GM18511 (cell line): ENCODE measurements around the gene RGS7.
"Not testable (repeated sequence)": the region's sequence is repeated elsewhere in the genome, so short reads cannot be mapped to it uniquely, and the experiment has no call there.

Source experiments
- ATAC-seq: cut with Tn5 transposase; IDR thresholded peaks from one replicate; pipeline ENCODE4 v1.9.1; 2021; ENCODE audit warnings: mild to moderate bottlenecking, moderate library complexity; ENCODE audit not compliant: unreplicated experiment

Gene RGS7

DNA sequence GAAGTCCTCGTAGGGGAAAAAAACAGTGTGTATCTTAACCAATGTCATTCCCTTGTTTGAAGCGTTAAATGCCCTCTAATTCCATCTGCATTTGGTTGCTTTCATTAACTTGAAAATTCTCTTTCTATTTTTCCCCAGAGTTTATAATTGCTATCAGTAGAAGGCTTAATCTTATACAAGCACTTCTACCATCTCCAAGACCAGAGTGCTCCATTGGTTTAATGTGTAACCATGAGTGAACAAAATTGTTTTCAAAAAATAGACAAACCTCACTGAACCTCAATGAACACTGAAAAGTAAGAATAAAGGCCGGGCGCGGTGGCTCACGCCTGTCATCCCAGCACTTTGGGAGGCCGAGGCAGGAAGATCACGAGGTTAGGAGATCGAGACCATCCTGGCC is 141.3 kb downstream of the RGS7 start:
- no peak for ATAC-seq

DNA sequence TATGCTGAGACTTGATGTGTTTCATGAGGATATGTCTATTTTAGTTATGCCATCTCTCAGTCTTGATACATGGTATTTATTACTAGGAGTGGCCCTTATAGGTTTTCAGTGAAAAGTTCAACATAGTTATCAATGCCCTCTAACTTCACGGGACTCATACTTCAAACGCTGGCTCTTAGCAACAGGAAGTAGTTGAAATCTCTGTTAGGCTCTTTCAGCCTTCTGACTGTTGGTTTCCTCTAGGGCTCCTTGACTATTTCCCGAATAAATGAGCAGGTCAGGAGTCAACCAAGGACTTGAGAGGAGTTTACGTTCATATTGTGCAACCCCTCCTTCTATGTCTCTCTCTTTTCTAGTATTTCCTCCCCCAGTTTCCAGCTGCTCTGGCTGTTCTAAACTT is 141.8 kb downstream of the RGS7 start:
- no peak for ATAC-seq

DNA sequence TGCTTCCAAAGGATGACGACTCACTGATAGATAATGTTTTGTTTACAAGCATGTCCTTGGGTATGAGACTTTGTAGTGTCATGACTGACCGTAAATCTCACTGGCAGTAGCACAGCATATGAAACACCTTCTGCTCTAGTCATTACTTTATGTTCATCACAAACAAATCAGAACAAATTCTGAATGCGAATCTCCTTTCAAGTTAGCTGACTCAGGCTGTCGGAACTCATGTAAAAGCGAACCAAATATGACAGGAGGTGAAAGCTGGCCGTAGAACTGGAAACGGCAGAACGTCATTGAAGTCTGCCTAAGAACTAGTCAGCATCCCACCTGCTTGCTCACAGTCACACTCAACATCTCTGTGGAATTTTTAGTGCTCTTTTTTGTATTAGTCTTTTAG is 143.9 kb downstream of the RGS7 start:
- ATAC-seq: no peak

DNA sequence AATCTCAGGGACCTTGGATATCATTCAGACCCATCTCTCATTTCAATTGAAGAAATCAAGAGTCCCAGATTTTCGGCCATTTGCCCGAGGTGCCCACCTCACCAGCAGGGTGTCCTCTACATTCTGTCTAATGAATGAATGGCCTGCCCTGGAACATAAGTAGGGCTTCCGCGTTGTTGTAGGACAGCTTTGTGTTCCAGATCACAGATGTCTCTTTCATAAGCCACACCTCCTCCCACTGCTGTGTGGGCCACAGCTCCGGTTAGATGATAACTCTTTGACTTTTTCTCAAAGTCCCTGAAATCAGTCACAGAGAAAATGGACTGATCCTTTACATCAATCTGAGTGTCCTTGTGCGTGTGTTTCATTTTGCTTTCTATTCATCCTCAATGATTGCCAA is 144.4 kb downstream of the RGS7 start:
- no peak for ATAC-seq

DNA sequence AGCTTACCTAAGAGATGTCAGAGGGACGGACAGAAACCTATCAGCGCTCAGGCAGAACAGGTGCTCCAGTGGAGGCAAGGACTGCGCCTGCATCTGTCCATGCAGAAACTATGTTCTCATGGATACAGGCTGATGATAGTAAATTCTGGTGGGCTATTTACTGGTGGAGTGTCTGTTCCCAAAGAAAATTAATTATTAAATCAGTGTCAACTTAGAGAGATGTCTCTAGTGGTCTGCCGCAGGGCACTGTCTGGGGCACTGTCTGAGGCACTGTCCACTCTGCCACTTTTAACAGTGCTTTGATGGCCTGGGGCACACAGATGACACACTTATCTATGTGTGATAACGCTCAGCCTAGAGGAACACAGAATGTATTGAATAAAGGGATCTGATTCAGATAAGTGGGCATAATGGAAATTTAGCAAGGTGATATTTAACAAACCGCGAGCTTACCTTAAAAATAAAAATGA is 148.1 kb downstream of the RGS7 start:
- no peak for ATAC-seq

DNA sequence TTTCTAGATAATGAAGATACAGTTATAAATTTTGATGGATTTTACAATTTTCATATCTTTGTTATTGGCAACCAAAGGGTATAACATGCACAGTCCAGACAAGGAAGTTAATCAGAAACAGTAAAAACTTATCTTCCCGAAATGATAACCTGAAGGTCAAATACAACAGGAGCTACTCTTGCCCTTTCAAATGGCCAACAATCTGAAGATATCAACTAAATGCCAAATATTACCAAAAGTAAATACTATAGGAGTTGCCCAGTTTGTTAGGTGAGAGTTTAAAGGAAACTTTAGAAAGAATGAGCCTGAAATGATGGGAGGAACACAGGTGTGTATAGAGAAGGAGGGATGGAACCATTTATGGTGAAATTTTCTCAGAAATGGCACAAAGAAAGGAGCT is 153.2 kb downstream of the RGS7 start:
- ATAC-seq: no peak

DNA sequence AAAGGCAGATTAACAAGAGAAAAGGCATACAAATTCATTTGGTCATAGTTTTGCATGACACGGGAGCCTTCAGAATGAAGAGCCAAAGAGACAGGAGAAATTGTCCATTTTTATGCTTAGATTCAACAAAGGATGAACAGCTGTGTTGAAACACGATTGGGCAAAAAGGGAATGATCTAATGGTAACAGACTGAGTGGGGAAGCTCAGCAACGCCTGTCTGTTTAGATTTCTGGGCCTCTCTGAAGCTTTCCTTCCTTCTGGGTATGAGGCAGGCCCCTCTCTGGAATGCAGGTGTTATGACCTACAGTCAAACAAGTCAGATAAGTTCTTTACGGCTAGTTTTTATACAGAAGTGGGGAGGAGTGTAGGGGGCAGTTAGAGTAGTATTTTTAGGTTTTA is 154.6 kb downstream of the RGS7 start:
- no peak for ATAC-seq

DNA sequence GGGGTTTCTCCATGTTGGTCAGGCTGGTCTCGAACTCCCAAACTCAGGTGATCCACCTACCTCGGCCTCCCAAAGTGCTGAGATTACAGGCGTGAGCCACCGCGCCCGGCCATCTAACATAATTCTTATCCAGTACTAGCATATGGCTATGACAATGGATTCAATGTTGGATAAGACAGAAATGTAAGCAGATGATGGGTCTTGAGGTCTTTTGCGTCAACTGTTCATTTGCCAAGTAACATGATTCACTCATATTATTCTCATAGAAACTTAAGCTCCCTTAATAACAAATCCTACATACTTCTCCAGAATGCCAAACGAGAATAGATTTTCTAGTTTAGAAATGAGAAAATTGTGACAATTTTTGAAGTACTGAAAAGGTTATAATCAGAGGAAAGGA is 170.3 kb downstream of the RGS7 start:
- ATAC-seq: no peak

DNA sequence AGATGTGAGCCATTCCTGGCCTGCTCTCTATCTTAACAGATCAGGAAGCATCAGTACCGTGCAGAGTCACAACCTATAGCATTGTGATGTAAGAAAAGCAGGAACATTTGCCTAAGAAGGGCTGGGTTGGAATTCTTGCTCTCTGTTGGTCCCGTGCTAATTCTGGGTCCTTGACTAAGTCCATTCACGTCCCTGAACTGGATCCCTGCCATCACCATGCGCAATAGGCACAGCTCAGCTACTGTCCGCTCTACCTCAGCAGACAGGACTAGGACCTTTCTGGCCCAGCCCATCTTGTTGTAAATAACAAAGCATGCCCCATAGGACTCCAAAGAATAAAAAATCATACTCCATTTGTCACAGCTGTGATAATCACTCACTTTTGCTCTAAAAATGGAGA is 175.0 kb downstream of the RGS7 start:
- no peak for ATAC-seq

DNA sequence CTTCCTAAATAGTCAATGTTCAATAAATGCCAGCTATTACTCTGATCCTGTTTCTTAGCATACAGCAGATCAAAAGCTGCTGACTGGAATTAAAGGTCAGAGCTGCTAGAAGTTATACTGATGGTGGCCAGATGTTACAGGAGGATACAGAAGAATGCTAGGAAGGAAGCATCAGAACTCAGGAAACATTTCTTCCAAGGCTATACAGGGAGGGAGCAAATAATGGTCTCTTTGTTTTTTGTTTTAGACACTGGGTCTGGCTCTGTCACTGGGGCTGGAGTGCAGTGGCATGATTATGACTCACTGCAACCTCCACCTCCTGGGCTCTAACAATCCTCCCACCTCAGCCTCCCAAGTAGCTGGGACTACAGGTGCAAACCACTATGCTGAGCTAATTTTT is 175.5 kb downstream of the RGS7 start:
- no peak for ATAC-seq

DNA sequence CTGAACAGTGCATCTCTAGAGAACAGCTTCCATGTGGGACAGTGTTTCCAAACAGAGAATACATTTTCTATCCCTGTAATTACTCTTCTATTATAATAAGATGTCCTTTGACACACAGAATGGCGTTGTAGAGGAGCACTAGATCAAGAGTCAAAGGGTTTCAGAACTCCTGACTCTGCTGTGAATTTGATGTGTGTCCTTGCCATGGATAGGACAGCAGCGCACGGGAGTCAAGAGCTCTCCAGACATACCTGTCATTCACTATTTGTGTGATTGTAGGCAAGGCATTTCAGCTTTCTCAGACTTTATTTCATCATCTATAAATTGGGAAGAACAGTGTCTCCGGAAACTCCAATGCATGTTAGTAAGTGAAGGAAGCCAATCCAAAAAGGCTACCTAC is 176.4 kb downstream of the RGS7 start:
- no peak for ATAC-seq

DNA sequence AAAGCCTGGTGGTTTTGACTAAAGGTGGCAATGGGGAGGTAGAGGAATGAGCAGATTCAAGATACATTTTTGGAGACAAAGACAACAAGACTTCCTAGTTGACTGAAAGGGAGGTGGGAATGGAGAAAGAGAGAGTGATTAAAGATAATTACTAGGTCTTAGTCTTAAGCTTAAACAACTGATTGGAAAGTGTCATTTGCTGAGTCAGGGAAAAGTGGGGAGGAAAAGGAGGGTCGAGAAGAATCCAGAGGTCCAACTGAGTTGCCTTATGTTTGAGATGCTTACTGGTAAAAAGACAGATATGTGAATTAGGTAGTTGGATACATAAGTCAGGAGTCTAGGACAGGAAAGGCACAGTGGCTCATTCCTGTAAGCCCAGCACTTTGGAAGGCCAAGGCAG is 179.3 kb downstream of the RGS7 start:
- no peak for ATAC-seq

DNA sequence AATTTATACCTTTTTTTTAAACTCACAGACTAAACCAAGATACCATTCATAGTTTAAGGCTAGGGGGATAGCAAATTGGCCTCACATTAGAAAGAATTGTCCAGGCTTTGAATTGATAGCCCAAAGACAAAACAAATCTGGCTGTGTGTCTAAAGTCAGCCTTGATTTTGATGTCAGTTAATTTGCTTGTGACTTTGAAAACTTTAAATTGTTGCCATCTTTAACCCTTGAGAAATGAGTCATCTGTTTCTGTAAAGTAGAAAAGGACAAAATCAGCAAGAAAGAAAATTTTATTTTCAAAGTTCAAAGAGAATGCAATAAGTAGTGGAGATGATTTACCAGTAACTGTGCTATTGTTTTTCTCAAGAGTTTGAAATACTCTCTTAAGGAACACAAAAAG is 184.5 kb downstream of the RGS7 start:
- no peak for ATAC-seq

DNA sequence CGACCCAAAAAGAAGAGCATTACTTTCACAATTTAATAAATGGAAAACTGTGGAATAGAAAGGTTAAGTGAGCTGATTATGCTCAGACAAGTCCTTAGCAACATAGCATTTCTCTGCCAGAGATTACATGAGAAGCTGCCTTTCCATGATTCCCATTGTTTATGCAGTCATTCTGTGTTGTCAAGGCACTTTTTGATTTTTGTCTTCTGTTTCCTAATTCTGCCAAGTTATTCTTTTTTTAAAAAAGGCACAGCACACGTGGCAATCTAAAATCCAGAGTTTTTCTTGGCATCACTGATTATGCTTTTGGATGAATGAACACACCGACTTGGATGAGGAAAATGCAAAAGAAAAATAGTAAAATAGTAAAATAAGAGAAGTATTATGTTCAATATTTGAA is 185.0 kb downstream of the RGS7 start:
- ATAC-seq: no peak

DNA sequence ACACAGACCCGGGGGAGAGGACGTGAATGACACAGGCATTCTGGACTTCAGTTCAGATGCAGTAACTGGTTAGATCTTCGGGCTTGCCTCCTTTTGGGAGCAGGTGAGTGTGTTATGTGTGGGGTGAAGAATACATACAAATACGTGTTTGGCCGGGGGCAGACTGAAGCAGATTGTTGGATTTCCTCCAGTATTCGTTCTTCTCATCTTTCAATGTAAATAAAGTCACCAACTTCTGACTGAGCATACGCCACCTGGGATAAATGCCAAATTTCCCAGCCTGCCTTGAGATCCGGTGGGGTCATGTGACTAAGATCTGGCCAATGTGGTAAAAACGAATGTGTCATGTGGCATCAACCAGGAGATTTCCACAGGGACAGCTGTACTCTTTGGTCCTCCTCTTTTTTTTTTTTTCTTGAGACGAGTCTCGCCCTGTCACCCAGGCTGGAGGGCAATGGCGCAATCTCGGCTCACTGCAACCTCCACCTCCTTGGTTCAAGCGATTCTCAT is 189.8 kb downstream of the RGS7 start:
- no peak for ATAC-seq

DNA sequence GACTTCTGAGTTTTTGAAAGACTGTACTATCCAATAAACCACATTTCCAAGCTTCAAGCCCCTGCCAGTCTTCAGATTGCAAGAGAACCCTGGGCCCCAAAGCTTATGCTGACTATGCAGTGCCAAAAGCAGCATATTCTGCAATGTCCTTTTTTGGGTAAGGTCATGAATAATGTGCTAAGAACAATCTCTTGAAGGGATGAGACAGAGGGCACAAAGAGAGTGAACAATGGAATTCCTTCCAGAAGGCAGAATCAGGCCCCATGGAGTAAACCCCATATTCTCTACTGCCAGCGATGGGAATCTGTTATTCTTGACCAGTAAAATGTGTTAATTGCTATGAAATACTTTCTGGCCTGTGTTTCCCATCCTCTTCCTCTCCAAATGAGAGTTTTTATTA is 190.4 kb downstream of the RGS7 start:
- ATAC-seq: no peak

DNA sequence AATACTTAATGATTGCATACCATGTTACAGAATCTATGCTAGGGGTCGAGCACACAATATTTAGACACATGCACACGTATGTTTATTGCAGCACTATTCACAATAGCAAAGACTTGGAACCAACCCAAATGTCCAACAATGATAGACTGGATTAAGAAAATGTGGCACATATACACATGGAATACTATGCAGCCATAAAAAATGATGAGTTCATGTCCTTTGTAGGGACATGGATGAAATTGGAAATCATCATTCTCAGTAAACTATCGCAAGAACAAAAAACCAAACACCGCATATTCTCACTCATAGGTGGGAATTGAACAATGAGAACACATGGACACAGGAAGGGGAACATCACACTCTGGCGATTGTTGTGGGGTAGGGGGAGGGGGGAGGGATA is 191.7 kb downstream of the RGS7 start:
- ATAC-seq: not testable (repeated sequence)

DNA sequence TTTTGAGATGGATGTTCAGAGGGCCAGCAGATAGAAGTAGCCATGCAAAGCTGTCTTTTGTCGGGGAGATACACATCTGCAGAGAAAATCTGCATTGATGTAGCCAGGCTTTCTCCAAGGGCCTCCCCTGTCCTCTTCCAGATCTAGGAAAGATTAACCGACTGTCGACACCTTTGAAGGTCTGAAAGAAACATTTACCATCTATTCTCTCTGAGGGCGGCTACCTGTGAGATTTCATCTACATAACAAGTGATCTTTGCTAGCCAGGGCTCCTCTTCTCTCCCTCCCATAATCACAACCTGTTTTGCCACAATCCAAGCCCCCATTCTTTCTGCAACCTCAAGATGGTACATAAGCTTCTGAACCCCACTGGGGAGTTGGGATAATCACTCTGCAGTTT is 193.6 kb downstream of the RGS7 start:
- ATAC-seq: no peak

DNA sequence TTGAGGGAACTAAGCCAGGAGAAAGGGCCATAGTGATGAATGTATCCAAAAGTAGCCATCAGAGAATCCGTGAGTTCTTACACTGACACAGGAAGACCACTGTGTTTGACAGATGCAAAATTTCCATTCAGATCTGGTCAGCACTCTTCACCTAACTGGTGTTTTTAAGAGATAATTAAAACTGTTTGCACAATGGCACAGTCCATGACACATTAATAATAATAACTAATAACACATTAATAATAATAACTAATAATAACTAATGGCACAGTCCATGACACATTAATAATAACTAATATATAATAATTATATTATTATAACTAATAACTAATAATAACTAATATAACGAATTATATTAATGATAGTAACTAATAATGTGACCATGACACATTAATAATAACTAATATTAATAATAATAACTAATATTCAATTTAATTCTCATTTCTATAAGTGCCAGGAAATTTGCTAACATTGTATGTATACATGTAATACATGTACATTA is 195.8 kb downstream of the RGS7 start:
- ATAC-seq: no peak

DNA sequence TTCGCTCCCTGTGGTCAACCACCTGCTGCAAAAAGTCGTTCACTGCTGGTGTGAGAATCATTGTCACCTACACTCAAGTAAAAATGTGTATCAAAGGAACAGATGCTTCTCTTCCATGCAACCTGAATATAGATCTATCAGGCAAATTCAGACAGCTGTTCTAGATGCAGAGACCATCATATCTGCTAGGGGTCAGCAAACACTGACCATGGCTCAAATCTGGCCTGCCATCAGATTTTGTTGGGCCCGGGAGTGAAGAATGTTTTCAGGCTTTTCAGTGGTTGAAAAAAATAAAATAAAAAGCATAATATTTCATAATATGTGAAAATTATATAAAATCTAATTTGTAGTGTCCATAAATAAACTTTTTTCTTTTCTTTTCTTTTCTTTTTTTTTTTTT is 199.6 kb downstream of the RGS7 start:
- ATAC-seq: no peak

DNA sequence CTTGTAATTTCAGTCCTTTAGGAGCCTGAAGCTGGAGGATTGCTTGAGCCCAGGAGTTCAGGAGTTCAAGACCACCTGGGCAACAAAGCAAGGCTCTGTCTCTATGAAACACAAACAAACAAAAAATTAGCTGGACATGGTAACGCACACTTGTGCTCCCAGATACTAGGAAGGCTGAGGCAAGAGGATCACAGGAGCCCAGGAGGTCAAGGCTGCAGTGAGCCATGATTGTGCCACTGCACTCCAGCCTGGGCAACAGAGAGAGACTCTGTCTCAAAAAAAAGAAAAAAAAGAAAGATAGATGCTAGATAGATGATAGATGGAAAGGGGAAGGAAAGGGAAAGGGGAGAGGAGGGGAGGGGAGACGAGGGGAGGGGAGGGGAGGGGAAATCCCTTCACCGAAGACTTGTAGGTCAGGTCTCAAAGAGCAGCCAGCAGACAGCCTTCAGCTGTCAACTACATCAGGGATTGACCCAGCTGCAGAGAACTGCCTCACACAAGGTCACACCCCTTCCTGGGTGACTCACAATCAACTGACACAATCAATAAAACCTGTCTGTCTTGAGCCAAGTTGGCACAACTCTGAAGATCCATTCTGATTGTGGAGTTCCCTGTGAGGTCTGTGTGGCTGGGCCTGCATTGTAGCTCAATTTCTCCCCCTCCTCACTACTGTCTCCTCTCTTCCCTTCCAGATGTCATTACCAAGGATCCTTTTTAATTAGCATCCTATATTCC is 200.6 kb downstream of the RGS7 start:
- no peak for ATAC-seq

DNA sequence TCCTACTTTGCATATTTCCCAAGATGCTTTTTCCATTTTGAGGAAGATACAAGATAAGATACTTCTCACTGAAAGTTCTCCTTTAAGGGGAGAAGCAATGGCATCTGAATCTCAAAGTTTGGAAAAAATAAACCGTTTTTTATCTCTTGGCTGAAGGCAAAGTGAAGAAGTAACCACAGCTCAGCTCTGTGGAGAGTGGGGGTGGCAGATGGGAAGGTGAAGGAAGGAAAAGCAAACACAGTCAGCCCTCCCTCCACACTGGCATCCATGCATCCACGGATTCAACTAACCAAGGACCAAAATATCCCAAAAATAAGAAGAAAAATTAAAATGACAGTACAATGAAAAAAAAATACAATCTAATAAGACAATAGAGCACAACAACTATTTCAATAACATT is 211.1 kb downstream of the RGS7 start:
- no peak for ATAC-seq
